T-helper 2 cell treated with Interferon-gamma antibody and Interleukin-4, amounts not matched to agents 5 μg/mL and 100 μg/mL, for 36 hours (primary cell): Measurements from ENCODE around the gene FAM186B.

Experiments
- DNase-seq: peaks from one replicate; pipeline ENCODE4 v3.0.0; 2021; ENCODE audit warnings: low spot score
- H3K27ac Mint-ChIP-seq: one replicate; pipeline ENCODE4 v1.8.0; 2021; ENCODE audit warnings: mild to moderate bottlenecking, mixed read lengths
- H3K27me3 Mint-ChIP-seq: one replicate; pipeline ENCODE4 v1.8.0; 2021; ENCODE audit warnings: low read depth, mixed read lengths
- H3K36me3 Mint-ChIP-seq: one replicate; pipeline ENCODE4 v1.8.0; 2021; ENCODE audit warnings: low read depth, mixed read lengths
- H3K4me1 Mint-ChIP-seq: one replicate; pipeline ENCODE4 v1.8.0; 2021; ENCODE audit warnings: low read depth, mixed read lengths
- H3K4me3 Mint-ChIP-seq: one replicate; pipeline ENCODE4 v1.8.0; 2022; ENCODE audit warnings: mild to moderate bottlenecking, moderate library complexity, mixed read lengths
- H3K9me3 Mint-ChIP-seq: one replicate; pipeline ENCODE4 v1.8.0; 2021; ENCODE audit warnings: mixed read lengths

FAM186B gene

GRCh38 chr12:49643135-49643534 lies 37.7 kb upstream of the FAM186B start:
- Mint-ChIP-seq H3K4me1 (peaks cover 12% of the 10 kb centered on the region), H3K36me3 (peaks cover 19% of the 10 kb centered on the region), H3K27me3 (no peaks in the 10 kb centered on the region), H3K27ac (no peak overlapping the region), H3K4me3 (no peak overlapping the region), H3K9me3 (no peaks in the 10 kb centered on the region)
- DNase-seq: no peak

GRCh38 chr12:49642370-49642802 lies 36.9 kb upstream of the FAM186B start:
- H3K9me3 Mint-ChIP-seq: no peaks in the 10 kb centered on the region
- peaks cover 16% of the 10 kb centered on the region for H3K36me3 Mint-ChIP-seq
- peaks cover 10% of the 10 kb centered on the region for H3K4me1 Mint-ChIP-seq
- no peak overlapping the region for H3K4me3 Mint-ChIP-seq
- no peak overlapping the region for H3K27ac Mint-ChIP-seq
- no peaks in the 10 kb centered on the region for H3K27me3 Mint-ChIP-seq
- DNase-seq: no peak

- no peak for DNase-seq
- Mint-ChIP-seq H3K27ac (no peak overlapping the region), H3K9me3 (no peaks in the 10 kb centered on the region), H3K4me1 (peaks cover 14% of the 10 kb centered on the region), H3K27me3 (no peaks in the 10 kb centered on the region), H3K36me3 (peaks cover 13% of the 10 kb centered on the region), H3K4me3 (no peak overlapping the region)
Measured at GRCh38 chr12:49641748-49642369, 36.4 kb upstream of the FAM186B start.

- DNase-seq: peak; percentile 49
- Mint-ChIP-seq H3K4me3 (no peak overlapping the region), H3K4me1 (peaks cover 9% of the 10 kb centered on the region), H3K36me3 (peaks cover 1% of the 10 kb centered on the region), H3K9me3 (no peaks in the 10 kb centered on the region), H3K27me3 (no peaks in the 10 kb centered on the region), H3K27ac (peak overlapping the region; percentile 49)
Measured at GRCh38 chr12:49636979-49637755, 31.7 kb upstream of the FAM186B start.

GRCh38 chr12:49636574-49636973 lies 31.1 kb upstream of the FAM186B start:
- no peak overlapping the region for H3K27ac Mint-ChIP-seq

GRCh38 chr12:49635656-49636055 lies 30.2 kb upstream of the FAM186B start:
- Mint-ChIP-seq H3K27me3 (no peaks in the 10 kb centered on the region), H3K36me3 (peaks cover 1% of the 10 kb centered on the region), H3K4me3 (no peak overlapping the region), H3K27ac (no peak overlapping the region), H3K4me1 (peaks cover 9% of the 10 kb centered on the region), H3K9me3 (no peaks in the 10 kb centered on the region)
- DNase-seq: no peak

More at GRCh38 chr12:49636574-49636973, 31.1 kb upstream of the FAM186B start:
- no peak overlapping the region for H3K4me3 Mint-ChIP-seq
- no peaks in the 10 kb centered on the region for H3K27me3 Mint-ChIP-seq
- H3K9me3 Mint-ChIP-seq: no peaks in the 10 kb centered on the region
- peaks cover 9% of the 10 kb centered on the region for H3K4me1 Mint-ChIP-seq
- peaks cover 1% of the 10 kb centered on the region for H3K36me3 Mint-ChIP-seq
- no peak for DNase-seq

- Mint-ChIP-seq H3K27ac (no peak overlapping the region), H3K4me3 (no peak overlapping the region), H3K36me3 (peaks cover 1% of the 10 kb centered on the region), H3K27me3 (no peaks in the 10 kb centered on the region), H3K9me3 (no peaks in the 10 kb centered on the region), H3K4me1 (peaks cover 9% of the 10 kb centered on the region)
- no peak for DNase-seq
Measured at GRCh38 chr12:49635036-49635435, 29.6 kb upstream of the FAM186B start.

GRCh38 chr12:49633703-49634345 lies 28.4 kb upstream of the FAM186B start:
- H3K9me3 Mint-ChIP-seq: no peaks in the 10 kb centered on the region
- peaks cover 1% of the 10 kb centered on the region for H3K36me3 Mint-ChIP-seq
- H3K4me1 Mint-ChIP-seq: peaks cover 8% of the 10 kb centered on the region
- peaks cover 5% of the 10 kb centered on the region for H3K27me3 Mint-ChIP-seq
- no peak overlapping the region for H3K4me3 Mint-ChIP-seq
- H3K27ac Mint-ChIP-seq: no peak overlapping the region
- no peak for DNase-seq

- peaks cover 5% of the 10 kb centered on the region for H3K27me3 Mint-ChIP-seq
- peaks cover 1% of the 10 kb centered on the region for H3K36me3 Mint-ChIP-seq
- H3K27ac Mint-ChIP-seq: no peak overlapping the region
- H3K4me3 Mint-ChIP-seq: no peak overlapping the region
- H3K4me1 Mint-ChIP-seq: peaks cover 8% of the 10 kb centered on the region
- no peak for DNase-seq
- H3K9me3 Mint-ChIP-seq: no peaks in the 10 kb centered on the region
Measured at GRCh38 chr12:49632986-49633702, 27.7 kb upstream of the FAM186B start.

GRCh38 chr12:49632401-49632800 lies 27.0 kb upstream of the FAM186B start:
- no peak overlapping the region for H3K4me3 Mint-ChIP-seq
- H3K4me1 Mint-ChIP-seq: peaks cover 8% of the 10 kb centered on the region
- peaks cover 5% of the 10 kb centered on the region for H3K27me3 Mint-ChIP-seq
- H3K27ac Mint-ChIP-seq: no peak overlapping the region
- no peaks in the 10 kb centered on the region for H3K9me3 Mint-ChIP-seq
- no peak for DNase-seq
- no peaks in the 10 kb centered on the region for H3K36me3 Mint-ChIP-seq

- Mint-ChIP-seq H3K27ac (no peak overlapping the region), H3K27me3 (peaks cover 5% of the 10 kb centered on the region), H3K4me3 (no peak overlapping the region), H3K4me1 (peaks cover 1% of the 10 kb centered on the region), H3K9me3 (no peaks in the 10 kb centered on the region), H3K36me3 (no peaks in the 10 kb centered on the region)
- DNase-seq: no peak
Measured at GRCh38 chr12:49631336-49631907, 26.0 kb upstream of the FAM186B start.

- no peaks in the 10 kb centered on the region for H3K36me3 Mint-ChIP-seq
- H3K27me3 Mint-ChIP-seq: peaks cover 5% of the 10 kb centered on the region
- H3K4me3 Mint-ChIP-seq: no peak overlapping the region
- H3K4me1 Mint-ChIP-seq: peaks cover 12% of the 10 kb centered on the region
- no peaks in the 10 kb centered on the region for H3K9me3 Mint-ChIP-seq
- no peak overlapping the region for H3K27ac Mint-ChIP-seq
- no peak for DNase-seq
Measured at GRCh38 chr12:49627752-49628360, 22.4 kb upstream of the FAM186B start.

- Mint-ChIP-seq H3K4me1 (peaks cover 19% of the 10 kb centered on the region), H3K9me3 (no peaks in the 10 kb centered on the region), H3K27ac (no peak overlapping the region), H3K4me3 (no peak overlapping the region), H3K27me3 (peaks cover 5% of the 10 kb centered on the region), H3K36me3 (no peaks in the 10 kb centered on the region)
- DNase-seq: no peak
Measured at GRCh38 chr12:49626836-49627235, 21.4 kb upstream of the FAM186B start.
